GM18499 (cell line): ENCODE data around the gene LAMA5.

Experiments used
- ATAC-seq: cut with Tn5 transposase; IDR thresholded peaks from one replicate; pipeline ENCODE4 v1.9.1; 2021; ENCODE audit warnings: moderate number of reproducible peaks; ENCODE audit not compliant: insufficient read depth, unreplicated experiment

Gene LAMA5

DNA sequence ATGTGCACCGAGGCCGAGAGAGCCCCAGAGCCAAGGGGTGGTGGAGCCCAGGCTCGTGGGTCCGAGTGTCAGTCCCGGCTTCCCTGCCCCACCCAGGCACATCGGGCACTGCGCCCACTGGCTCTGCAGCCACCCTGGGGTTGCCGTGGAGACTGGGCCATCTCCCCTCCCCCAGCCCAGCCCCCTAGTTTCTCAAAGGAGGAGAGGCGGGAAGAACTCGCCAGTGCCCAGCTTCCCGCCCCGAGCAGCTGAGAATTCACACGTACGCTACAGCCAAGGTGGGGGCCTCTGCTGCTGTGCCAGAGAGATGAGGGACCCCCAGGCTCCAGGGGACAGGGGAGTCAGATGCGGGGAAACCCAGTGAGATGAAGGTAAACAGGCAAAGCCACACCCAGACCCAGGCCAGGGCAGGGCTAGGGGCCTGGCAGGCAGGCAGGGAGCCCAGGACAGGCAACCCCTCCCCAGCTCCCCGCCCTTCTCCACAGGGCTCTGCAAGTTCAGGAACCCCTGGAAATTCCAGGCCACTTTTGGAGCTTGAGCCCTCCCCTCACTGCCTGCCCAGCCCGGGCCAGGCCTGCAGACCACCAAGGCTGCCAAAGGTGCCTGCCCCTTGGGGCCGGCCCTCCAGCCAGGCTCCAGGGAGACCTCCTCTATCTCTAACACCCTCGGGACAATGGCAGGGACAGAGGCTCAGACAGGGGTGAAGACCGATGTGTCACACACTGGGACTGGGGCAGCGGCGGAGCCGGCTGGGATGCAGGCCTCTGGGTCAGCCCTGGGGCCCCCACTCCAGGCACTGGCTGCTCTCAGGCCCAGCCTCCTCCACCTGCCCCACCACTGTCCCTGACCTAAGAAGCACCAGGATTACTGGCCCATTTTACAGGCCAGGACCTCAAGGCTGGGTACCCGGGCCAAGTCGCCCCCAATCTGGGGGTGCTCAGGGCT lies 6.0 kb downstream of the LAMA5 start:
- ATAC-seq: no peak

DNA sequence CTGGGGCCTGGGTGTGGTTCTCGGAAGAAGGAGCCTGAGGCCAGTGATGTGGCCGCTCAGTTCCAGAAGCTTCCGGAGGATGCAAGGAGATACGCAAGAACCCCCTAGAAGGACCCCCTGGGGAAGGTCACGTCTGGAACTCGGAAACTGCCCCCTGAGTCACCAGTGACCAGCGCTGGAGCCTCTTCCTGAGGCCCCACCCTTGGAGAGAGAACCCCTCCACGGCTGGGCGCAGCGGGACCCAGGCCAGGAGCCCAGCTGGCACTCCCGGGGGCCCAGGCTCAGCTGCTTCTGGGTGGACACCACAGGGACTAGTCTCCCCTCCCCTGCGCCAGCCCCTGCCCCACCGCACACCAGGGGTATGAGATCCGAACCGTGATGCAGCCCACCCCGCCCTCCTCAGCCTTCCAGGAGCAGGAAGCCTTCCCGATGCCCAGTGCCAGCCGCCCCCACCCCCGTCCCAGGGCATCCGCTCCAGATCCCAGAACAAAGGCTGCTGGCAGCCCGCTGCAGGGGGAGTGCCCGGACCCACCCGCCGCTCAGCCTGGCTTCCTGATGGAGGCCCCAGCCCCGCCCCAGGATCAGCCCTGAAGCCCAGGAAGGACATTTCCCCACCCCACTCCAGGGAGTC lies 7.5 kb downstream of the LAMA5 start:
- no peak for ATAC-seq

DNA sequence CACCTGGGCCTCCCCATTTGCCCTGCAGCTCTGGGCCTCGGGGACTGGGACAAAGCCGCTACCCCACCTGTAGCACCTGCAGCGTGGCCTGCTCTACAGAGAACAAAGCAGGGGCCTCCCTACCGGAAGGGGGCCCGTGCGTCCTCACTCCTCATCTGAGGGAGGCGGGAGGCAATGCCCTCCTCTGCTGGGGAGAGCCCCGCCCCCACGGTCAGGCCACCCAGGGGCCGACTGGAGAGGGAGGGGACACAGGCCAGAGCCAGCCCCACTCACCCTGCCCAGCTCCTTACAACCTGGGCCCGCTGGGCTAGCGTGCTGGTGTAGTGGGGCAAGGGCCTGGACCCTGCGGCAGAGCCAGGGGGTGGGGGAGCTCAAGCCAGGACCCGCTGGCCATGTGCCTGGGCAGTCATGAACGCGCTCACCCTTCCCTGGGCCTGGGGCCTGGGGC lies 8.0 kb downstream of the LAMA5 start:
- ATAC-seq: no peak

DNA sequence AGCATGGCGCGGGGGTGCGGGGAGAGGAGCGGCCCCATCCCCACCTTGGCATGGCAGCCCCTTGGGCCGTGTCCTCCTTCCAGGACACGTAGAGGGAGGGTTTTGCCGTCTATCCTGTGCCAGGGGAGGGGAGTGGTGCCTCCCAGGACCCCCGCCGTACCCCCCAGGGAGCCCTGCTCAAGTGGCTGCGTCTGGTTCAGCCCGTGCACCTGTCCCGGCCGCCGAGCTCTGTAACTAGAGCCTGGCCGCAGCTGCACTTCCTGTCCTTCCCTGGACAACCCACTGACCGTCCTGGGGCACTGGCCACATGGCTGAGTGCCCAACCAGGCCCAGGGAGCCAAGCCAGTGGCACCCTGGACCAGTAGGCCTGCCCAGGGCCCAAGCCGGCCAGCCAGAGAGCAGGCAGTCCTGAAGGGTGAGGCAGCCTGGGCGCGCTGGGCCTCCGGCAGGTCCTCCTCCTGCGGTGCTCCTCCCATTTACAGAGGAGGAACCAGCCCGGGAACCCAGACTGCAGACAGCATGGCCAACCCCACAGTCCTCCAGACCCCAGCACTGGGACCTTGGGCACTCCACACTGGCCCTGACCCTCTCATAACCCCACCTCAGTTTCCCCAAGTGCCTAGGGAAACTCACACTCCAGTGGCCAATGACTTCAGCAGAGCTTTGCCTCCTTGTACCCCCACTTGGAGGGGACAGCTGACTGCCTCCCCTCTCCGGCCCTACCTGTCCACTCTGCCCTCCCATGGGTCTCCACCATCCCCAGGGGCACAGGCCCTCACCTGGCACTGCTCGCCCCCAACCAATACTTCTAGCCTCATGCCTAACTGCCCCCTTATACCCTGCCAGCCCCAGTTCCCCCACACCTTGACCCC lies 8.7 kb downstream of the LAMA5 start:
- ATAC-seq: no peak

DNA sequence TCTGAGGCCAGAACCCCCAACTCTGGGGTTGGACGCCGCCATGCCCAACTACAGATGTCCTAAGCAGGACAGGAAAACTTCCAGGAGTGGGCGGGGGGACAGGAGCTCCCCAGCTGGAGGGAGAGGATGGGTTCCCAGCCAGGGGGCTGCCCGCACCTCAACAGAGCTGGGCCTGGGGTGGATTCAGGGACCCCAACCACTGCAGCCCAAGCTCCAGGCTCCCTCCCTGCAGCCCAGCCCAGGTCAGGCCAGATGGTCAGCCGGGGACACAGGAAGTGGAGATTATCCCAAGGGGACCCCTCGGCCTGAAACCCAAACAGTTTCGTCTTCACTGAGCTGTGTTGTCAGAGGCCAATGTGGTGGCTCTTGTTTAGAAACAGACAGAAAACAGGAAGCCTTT lies 9.4 kb downstream of the LAMA5 start:
- no peak for ATAC-seq

DNA sequence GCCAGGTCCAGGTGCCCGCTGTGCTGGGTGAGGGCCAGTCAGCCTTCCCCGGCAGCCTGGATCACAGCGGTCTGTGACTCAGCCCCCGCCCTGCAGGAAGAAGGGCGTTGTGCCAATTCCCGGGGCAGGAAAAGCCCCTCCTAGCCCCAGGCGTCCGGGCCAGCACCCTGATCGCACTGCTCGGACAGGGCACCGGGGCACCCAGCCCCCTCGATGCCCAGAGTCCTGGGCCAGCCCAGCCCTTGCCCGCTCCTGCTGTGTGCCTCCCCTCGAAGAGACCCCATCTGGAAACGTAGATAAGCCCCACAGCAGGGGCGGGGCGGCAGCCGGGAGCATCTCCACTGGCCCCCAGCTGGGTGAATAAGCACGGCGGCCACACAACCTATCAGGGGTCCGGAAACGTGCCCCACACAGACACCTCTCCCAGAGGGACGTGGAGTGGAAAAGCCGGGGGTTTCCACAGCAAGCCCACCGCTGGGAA lies 9.9 kb downstream of the LAMA5 start:
- no peak for ATAC-seq

DNA sequence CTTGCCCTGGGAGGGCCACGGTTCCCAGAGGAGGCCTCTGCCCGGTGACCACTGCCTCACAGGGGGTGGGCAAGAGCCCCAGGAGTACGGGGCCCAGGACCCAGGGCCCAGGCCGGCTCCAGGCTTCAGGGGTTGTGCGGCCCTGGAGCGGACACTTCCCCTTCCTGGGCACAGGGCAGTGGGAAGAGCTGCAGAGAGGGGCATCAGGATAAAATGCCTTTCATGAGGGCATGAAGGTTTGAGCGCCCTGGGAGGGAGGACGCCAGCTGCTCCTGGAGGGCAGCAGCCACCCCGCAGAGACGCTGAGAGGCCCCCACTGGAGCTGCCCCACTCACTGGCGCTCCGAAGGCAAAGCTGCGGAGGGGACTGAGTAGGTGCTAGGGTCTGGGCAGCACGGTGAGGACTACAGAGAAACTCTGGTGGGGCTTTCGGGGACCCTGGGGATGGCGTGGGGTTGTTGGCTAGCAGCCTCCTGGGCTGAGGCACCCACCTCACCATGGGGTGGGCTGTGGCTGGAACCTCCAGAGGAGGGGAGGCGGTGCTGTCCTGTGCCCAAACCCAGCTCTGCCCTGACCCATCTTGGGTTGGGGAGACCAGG lies 10.4 kb downstream of the LAMA5 start:
- ATAC-seq: no peak

DNA sequence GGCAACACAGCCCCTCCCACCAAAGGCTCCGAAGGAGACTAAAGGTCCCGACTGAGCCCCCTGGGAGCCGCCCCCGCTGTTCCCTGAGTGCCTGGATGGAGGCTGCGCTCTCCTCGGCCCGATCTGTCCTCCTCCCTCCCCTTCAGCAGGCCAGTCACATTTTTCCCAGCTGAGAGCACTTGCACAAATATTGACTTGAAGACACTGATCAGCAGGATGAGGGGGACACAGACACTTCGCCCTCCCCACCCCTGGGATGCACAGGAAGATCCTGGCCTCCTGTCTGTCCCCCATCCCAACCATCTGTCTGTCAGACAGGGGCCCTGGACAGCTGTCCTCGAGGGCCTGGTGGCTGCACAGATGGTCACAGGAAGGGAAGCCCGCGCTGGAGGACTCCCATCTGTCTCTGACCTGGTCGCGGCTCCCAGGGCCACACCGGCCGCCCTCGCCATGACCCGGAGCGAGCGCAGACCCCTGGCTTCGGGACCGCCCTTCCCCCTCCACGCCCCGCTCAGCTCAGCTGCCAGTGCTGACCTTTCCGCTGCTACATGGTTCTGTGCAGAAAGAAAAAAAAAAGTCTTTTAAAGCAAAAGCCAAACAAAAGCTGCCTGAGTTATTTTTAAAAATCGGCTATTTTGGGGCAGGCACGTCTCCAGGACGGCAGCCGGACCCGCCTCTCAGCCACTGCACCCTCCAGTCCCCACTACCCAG lies 11.1 kb downstream of the LAMA5 start:
- no peak for ATAC-seq

DNA sequence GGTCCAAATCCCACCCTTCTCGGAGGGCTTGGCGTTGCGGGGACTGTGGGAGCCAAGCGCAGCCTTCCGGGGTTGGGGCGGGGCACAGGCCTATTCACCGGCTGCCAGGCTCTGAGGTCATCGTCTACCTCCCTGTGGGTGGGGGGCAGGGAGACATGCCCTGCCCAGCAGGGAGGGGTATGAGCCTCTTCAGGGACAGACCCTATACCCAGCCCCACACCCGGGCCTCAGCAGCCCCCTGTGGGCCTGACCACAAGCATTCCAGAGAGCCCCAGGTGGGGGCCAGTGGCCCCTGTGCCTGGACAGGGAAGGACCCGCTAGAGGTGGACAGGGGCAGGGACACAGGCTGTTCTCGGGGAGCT lies 11.6 kb downstream of the LAMA5 start:
- ATAC-seq: no peak

DNA sequence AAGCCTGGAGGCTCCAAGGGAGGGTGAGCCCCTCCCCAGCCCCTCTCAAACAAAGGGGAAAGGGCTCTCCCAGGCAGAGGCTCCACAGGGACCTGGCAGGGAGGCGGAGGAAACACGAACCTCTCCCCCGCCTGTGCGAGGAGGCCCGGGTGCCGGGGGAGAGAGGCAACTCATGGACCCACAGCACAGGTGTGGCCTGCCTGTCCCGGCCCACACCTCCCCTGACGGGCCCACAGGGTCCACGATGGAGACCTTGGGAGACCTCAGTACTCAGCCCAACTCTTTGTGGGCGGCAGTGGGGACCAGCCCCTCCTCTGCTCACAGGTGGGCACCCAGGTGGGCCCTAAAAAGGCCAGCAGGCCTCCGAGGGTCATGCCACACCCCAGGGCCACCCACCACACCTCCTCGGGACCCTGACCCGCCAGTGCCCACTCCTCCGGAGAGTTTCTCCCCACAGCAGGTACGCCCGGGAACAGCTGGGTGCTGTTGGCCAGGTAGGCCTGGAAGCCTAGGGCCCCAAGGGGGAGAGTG lies 12.2 kb downstream of the LAMA5 start:
- no peak for ATAC-seq

DNA sequence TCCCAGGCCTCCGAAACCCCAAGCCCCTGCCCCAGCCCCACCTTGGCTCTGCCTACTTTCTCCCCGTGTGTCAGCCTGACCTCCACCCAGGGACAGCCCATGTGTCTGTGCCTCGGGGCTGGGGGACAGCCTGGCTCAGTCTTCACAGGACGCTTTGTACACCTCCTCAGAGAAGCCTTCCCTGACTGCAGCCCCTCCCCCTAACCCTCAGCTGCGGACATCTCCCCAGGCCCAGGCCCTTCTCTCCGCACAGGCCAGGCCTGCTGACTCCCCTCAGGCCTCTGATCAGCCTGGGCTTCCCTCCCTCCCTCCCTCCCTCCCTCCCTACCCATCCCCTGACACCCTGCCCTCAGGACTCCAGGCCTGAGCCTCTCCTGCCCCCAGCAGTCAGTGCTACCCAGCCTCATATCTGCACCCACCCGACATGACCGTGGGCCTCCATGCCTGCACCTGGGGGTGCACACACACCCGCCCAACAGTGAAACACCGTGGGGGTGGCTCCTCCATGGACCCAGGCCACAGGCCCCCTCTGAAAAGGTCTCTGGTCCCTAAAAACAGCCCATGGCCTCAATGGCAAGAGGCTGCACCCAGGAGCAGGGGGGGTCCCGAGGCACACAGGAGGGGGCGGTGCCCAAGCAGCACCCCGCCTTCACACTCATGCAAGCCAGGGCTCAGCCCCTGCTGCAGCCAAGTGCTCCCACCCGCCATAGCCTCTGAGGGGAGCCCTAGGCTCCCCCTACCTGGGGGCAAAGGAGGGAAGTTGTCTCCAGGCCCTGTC lies 12.9 kb downstream of the LAMA5 start:
- no peak for ATAC-seq

DNA sequence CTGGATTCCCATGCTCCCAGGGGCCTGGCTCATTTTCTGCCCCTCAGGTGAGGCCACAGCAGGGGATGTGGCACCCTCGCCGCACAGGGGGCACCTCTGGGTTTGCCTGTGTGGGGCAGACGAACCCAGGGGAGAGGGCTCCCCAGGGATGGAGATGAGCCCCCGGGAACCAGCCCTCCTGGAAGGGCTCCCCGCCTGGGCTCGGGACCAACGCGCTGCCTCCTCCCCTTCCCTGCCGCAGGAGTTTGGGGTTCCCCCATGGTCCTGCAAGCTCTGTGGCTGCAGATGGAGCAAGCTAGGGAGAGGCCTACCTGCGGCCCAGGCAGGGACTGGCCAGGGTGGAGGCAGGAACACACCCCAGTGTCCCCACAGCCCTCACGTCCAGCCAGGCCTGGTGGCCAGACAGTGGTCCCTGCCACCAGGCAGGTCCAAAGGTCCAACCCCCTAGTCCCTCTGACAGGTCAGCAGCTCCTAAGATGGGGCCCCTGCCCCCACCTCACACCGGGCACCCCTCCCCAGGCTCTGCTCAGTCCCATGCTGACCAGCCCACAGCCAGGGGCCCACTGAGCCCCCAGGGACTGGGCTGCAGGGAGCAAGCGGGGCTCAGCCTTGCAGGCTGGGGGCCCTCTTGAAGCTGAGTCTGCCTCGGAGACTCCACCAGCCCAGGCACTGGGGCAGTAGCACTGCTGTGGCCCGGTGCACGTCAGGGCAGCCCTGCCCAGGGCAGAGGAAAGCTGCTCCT lies 13.7 kb downstream of the LAMA5 start:
- no peak for ATAC-seq

DNA sequence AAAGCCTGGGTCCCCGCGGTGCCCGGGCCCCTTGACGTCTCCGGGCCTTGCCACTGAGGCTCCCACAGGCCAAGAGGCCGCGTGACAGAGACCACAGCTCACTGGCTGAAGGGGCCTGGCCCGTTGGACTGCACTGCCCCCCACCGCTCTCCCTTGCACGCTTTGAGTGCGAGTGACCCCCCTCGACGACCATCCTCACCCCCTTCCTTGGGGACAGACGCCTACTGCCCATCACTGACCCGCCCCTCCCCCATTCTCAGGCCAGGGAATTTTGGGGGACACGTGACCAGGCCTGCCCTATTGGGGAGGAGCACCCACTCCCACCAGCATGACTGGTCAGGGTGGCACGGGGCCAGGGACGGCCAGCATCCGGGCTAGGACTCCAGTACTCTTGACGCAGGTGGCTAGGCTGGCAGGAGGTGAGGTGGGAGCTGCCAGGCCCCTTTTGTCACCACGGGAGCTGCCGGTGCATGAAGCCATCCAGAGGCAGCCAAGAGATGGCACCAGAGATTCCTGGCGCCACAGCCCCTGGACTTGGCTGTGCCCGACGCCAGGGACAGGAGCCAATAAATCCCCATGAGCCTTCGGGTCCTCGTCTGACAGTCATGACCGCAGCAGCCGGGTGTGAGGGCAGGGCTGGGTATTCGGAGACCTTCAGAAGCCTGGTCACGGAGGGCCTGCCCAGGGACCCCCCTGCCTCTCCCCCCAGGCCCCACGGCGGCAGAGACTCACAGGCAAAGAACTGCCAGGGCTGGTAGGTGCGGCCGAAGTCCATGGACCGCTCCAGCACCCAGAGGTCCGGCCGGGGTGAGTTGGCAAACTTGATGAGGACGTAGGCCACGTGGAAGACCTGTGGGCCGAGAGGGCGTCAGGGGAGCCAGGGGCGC lies 14.5 kb downstream of the LAMA5 start:
- no peak for ATAC-seq

DNA sequence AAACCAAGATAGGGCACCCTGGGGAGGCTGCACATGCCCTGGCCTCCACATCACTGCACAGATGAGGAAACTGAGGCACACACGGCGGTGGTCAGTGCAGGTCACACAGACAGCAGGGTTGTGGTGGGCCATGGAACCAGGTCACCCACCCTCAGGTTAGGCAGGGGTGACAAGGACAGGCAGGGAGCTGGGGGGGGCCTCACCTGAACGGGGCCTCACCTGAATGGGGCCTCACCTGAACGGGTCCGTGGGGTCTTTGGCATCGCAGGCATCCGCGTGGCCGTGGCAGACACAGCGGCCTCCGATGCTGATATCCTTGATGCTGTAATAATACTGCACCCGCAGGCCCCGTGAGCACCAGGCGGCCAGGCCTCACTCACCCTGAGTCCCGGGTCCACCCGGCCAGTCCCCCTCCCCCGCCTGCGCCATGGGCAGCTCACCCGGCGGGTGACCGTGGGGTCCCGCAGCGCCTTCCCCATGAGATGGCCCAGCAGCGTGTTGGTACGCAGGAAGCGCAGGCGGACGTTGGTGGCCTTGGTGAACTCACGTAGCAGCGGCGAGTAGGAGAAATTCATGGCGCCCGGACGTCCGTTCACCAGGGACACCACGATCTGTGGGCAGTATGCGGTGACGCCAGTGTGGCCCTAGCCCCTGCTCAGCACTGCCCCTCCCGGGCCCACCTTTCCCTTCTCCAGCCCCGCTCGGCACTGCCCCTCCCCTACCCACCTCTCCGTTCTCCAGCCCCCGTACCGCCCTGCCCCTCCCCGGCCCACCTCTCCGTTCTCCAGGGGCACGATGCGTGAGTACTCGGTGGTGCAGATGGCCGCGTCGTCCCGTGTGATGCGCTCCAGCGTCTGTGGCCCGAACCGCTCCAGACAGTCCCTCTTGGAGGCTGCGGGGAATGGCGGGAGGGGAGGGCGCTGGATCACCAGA lies 15.4 kb downstream of the LAMA5 start:
- ATAC-seq: no peak

DNA sequence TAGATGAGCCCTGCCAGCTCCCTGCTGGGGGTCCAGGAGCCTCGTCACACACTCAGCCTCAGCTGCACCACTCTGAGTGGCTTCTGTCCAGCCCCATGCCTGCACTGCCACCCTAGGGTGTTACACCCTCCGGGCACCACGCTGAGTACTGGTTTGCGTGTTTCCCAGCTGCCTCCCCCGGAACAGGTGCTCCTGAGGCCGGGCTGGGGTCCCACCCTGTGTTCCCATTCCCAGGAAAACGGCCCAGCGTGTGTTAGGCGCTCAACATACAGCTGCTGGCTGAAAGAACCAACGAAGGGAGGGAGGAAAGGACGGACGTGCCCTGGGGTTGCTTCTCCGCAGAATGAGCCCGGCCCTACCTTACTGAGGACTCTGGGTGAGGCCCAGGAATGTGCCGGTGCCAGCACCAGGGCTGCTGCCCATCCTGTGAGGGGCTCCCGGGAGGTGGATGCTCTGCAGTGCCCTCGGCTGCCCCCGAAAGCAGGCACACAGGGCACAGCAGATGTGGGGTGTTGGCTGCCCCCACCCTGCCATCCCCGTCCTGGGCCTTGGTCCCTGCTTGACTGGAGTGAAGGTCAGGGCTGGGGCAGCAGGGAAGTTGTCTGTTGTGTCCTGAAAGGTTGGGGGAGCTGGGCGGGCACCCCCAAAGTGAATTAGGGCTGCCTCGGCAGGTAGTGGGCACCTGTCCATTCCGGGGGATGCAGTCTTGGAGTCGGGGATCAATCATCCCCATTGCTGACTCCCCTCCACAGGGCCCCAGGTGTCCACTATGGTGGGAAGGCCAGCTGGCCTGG lies 16.3 kb downstream of the LAMA5 start:
- no peak for ATAC-seq
